ENCODE data around the gene ARFGEF2.

- TF ChIP-seq CTCF (optimal IDR thresholded peaks at IDR 0.05 in 1 of 3, IDR thresholded peaks at IDR 0.05 in 1 of 3, conservative IDR thresholded peaks at IDR 0.05 in 1 of 3; ENCODE audit: extremely low read depth in 1 of 3, insufficient read depth in 2 of 3, low read length in 3 of 3), result no peak
- no peak for TF ChIP-seq EZH2 (IDR thresholded peaks at IDR 0.05; ENCODE audit: low read length)
These were observed 132.6 kb downstream of the ARFGEF2 start for GRCh38 chr20:49054056-49054643.

All from keratinocyte (primary cell).